Measurements from ENCODE around the gene TMPRSS4.

GRCh38 chr11:118166641-118167040 lies 89.8 kb downstream of the TMPRSS4 start:
- TF ChIP-seq POLR2A (IDR thresholded peaks at IDR 0.05), result no peak
- TF ChIP-seq CTCF (IDR thresholded peaks at IDR 0.05), result no peak
